Mesodermal cell (in vitro differentiated cells): ENCODE results near the gene MITF.
"Not testable (repeated sequence)": the region's sequence is repeated elsewhere in the genome, so short reads cannot be mapped to it uniquely, and the experiment has no call there.

ENCODE experiments used
- H3K27ac ChIP-seq: 2 replicates; pipeline ENCODE4 v1.7.0; 2013; ENCODE audit warnings: mild to moderate bottlenecking, low read depth, low read length, moderate library complexity; ENCODE audit not compliant: severe bottlenecking
- H3K36me3 ChIP-seq: 2 replicates; pipeline ENCODE4 v1.7.1; 2013; ENCODE audit warnings: mild to moderate bottlenecking, low read length, moderate library complexity; ENCODE audit not compliant: control insufficient read depth, insufficient read depth
- H3K4me1 ChIP-seq: one replicate; pipeline ENCODE4 v1.7.1; 2013; ENCODE audit warnings: mild to moderate bottlenecking, low read length; ENCODE audit not compliant: insufficient read depth, control insufficient read depth, poor library complexity, severe bottlenecking
- H3K4me3 ChIP-seq: 2 replicates; pipeline ENCODE4 v1.7.0; 2013; ENCODE audit warnings: low read length, control low read depth, mild to moderate bottlenecking; ENCODE audit not compliant: insufficient read depth, poor library complexity, severe bottlenecking; ENCODE audit errors: extremely low read depth
- H3K9me3 ChIP-seq: 2 replicates; pipeline ENCODE4 v1.7.1; 2013; ENCODE audit warnings: mild to moderate bottlenecking, low read length, moderate library complexity; ENCODE audit not compliant: control insufficient read depth
- WGBS, 2 experiments: methylation state at CpG; one replicate each; pipeline ENCODE4 v1.1.5; 2013; ENCODE audit warnings: missing lambda C conversion rate in 2 of 2; ENCODE audit not compliant: insufficient coverage in 2 of 2; 5-methylcytosine and 5-hydroxymethylcytosine counted together

Gene MITF

DNA sequence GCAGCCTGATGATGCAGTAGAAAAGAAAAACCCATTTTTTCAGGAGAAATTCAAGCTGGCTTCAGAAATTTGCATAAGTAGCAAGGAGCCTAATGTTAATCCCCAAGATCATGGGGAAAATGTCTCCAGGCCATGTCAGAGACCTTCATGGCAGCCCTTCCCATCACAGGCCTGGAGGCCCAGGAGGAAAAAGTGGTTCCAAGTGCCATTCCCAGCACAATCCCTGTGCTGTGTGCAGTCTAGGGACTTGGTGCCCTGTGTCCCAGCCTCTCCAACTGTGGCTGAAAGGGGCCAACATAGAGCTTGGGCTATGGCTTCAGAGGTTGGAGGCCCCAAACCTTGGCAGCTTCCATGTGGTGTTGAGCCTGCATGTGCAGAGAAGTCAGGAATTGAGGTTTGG lies 170.6 kb downstream of the MITF start:
- H3K4me3 ChIP-seq, H3K27ac ChIP-seq, H3K4me1 ChIP-seq, H3K36me3 ChIP-seq, H3K9me3 ChIP-seq: not testable (repeated sequence)

DNA sequence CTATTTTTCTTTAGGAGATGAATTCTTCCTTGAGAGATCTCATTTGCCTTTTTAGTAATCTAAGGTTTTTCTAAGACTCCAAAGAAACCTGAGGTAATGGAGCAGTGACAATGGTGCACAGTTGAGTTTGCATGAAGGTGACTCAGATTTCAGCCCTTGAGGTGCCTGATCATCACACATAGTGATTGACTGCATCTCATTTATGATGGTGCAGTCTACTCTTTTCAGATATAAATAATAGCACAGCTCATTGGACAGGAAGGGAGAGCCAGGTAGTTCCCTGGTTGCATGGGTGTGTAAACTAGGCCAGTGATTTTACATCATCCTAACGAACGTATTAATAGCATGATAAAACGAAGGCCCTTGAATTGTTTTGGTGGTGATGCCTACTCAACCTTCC lies 174.2 kb downstream of the MITF start:
- H3K36me3 ChIP-seq, result no peaks in the 10 kb centered on the region
- 87% methylated on average over 3 of the region's 3 CpGs; no CpG with 5 or more reads in 1 of the 2 experiments for WGBS, 2 experiments

GRCh38 chr3:69914395-69914794 lies 175.1 kb downstream of the MITF start:
- Histone ChIP-seq H3K9me3 (no peaks in the 10 kb centered on the region), H3K36me3 (no peaks in the 10 kb centered on the region), H3K4me1 (no peaks in the 10 kb centered on the region), H3K27ac (no peak overlapping the region), H3K4me3 (no peak overlapping the region)
- 85 to 93% methylated on average over 2 of the region's 4 CpGs for WGBS, 2 experiments

More for the DNA sequence above, 174.2 kb downstream of the MITF start:
- H3K4me3 ChIP-seq, result no peak overlapping the region
- H3K9me3 ChIP-seq, result no peaks in the 10 kb centered on the region
- no peak overlapping the region for H3K27ac ChIP-seq
- H3K4me1 ChIP-seq, result no peaks in the 10 kb centered on the region

DNA sequence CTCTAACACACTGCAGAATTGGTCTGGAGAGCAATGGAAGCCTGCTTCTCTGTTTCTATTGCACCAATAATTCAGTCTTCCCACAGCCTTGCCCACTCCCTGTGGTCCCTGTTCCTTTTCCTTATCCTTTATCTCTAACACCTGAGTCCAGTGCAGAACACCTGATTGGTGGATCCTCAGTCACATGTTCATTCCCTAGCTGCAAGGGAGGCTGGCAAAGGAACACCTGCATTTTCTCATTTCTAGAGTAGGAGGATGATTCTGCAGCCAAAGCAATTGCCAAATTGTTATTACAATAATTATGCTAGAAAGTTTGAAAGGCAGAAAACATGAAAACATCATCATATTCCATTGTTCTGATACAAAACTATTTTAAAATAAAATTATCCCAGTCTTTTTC lies 176.5 kb downstream of the MITF start:
- no peaks in the 10 kb centered on the region for H3K36me3 ChIP-seq
- no peak overlapping the region for H3K4me3 ChIP-seq
- H3K9me3 ChIP-seq, result no peaks in the 10 kb centered on the region
- H3K4me1 ChIP-seq, result no peaks in the 10 kb centered on the region
- no peak overlapping the region for H3K27ac ChIP-seq

DNA sequence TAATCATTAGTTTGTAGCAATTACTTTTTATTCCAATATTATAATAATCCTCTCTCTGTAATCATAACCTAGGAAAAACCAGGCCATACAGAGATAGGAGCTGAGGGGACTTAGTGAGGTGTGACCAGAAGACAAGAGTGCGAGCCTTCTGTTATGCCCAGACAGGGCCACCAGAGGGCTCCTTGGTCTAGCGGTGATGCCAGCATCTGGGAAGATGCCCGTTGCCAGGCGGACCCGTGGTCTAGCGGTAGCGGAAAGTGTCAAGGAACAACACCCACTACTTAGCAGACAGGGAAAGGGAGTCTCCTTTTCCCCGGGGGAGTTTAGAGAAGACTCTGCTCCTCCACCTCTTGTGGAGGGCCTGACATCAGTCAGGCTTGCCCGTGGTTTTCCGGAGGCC lies 180.7 kb downstream of the MITF start:
- not testable (repeated sequence) for H3K27ac ChIP-seq, H3K36me3 ChIP-seq, H3K4me3 ChIP-seq, H3K9me3 ChIP-seq, H3K4me1 ChIP-seq
- 23 to 50% methylated on average over 5 to 10 of the region's 10 CpGs for WGBS, 2 experiments

- WGBS, 2 experiments, result 98 to 100% methylated on average over 1 to 6 of the region's 6 CpGs
- Histone ChIP-seq H3K4me3 (no peak overlapping the region), H3K36me3 (no peaks in the 10 kb centered on the region), H3K4me1 (no peaks in the 10 kb centered on the region), H3K27ac (no peak overlapping the region), H3K9me3 (no peaks in the 10 kb centered on the region)
Measured at GRCh38 chr3:69921651-69922050, 182.4 kb downstream of the MITF start.

GRCh38 chr3:69922521-69923000 lies 183.3 kb downstream of the MITF start:
- no peaks in the 10 kb centered on the region for H3K4me1 ChIP-seq
- H3K4me3 ChIP-seq, result no peak overlapping the region
- H3K36me3 ChIP-seq, result no peaks in the 10 kb centered on the region
- H3K27ac ChIP-seq, result no peak overlapping the region
- 70 to 73% methylated on average over 2 of the region's 4 CpGs for WGBS, 2 experiments
- no peaks in the 10 kb centered on the region for H3K9me3 ChIP-seq

- H3K36me3 ChIP-seq, result no peaks in the 10 kb centered on the region
- no peak overlapping the region for H3K27ac ChIP-seq
- no peak overlapping the region for H3K4me3 ChIP-seq
- H3K9me3 ChIP-seq, result no peaks in the 10 kb centered on the region
- H3K4me1 ChIP-seq, result no peaks in the 10 kb centered on the region
Measured at GRCh38 chr3:69925506-69925905, 186.2 kb downstream of the MITF start.

- 84 to 89% methylated on average over 4 to 7 of the region's 8 CpGs for WGBS, 2 experiments
- Histone ChIP-seq H3K4me1 (no peaks in the 10 kb centered on the region), H3K27ac (no peak overlapping the region), H3K4me3 (no peak overlapping the region), H3K9me3 (no peaks in the 10 kb centered on the region), H3K36me3 (no peaks in the 10 kb centered on the region)
Measured at GRCh38 chr3:69926385-69926784, 187.1 kb downstream of the MITF start.

GRCh38 chr3:69927571-69927970 lies 188.3 kb downstream of the MITF start:
- H3K36me3 ChIP-seq, result no peaks in the 10 kb centered on the region
- no peaks in the 10 kb centered on the region for H3K9me3 ChIP-seq
- no peaks in the 10 kb centered on the region for H3K4me1 ChIP-seq
- H3K4me3 ChIP-seq, result no peak overlapping the region
- no peak overlapping the region for H3K27ac ChIP-seq

DNA sequence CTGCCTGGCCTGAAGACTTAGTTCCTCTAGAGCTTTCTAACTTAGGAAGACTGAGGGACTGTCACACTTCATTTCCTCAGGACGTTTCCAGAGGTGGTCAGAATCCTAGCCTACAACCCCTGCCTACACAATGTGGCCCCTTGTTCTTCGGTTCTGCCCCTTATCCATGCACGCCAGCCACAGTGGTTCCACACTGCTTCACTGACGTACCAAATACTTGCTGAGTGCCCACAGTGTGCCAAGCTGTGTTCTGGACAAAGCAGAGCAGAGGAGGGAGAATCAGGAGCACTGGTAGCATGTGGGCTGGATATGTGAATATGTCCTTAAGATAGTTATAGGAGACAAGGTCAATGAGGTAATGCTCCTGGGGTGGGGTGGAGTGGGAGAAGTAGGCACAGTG lies 189.8 kb downstream of the MITF start:
- 79 to 85% methylated on average over 3 to 4 of the region's 4 CpGs for WGBS, 2 experiments
- H3K4me3 ChIP-seq, result no peak overlapping the region
- no peaks in the 10 kb centered on the region for H3K36me3 ChIP-seq
- no peak overlapping the region for H3K27ac ChIP-seq
- H3K4me1 ChIP-seq, result no peaks in the 10 kb centered on the region
- no peaks in the 10 kb centered on the region for H3K9me3 ChIP-seq

DNA sequence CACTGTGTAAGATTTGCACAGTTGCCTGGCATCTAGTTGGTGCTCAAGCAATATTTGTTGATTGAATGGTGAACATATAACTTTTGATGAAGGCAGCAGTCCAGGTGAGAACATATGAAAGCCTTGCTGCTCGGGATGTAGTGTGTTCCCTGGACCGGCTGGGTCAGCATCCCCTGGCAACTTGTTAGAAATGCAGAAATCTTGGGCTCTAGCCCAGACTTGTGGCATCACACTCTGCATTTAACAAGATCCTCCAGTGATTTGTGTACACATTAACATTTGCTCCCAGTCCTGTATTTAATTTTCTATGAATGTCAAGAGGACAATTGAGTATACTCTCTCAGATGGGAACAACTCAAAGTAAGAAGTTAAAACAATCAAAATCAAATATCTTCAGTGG lies 191.3 kb downstream of the MITF start:
- H3K9me3 ChIP-seq, result no peaks in the 10 kb centered on the region
- 83 to 87% methylated on average over 2 of the region's 2 CpGs for WGBS, 2 experiments

More for the DNA sequence above, 191.3 kb downstream of the MITF start:
- Histone ChIP-seq H3K36me3 (no peaks in the 10 kb centered on the region), H3K4me1 (no peaks in the 10 kb centered on the region), H3K4me3 (no peak overlapping the region), H3K27ac (no peak overlapping the region)
